Neural cell (in vitro differentiated cells): ENCODE measurements around the gene FOLR2. TPM values are rescaled to one million over a fixed set of nuclear protein-coding genes. Genes with fewer than 3 reads are reported as not detected.

Experiments used
- H2AFZ ChIP-seq: fragments of 200-600, 300-800 bp; sonication (generic), shearing (Covaris generic); 2 replicates; pipeline ENCODE4 v1.6.0; 2014; ENCODE audit warnings: low read depth, mild to moderate bottlenecking, antibody characterized with exemption, low read length, moderate library complexity
- H3F3A ChIP-seq: fragments of 200-600 bp; shearing (Covaris generic); 2 replicates; pipeline ENCODE4 v1.6.1; 2016; ENCODE audit warnings: mild to moderate bottlenecking, moderate library complexity, mixed read lengths, antibody characterized with exemption, low read length; ENCODE audit not compliant: insufficient read depth, poor library complexity, severe bottlenecking
- H3K27ac ChIP-seq: fragments of 200-600, 300-800 bp; sonication (generic), shearing (Covaris generic); 2 replicates; pipeline ENCODE4 v1.5.1; 2014; ENCODE audit warnings: mild to moderate bottlenecking, low read length, moderate library complexity
- H3K27me3 ChIP-seq: fragments of 300-800, 200-600 bp; sonication (generic), shearing (Covaris generic); 2 replicates; pipeline ENCODE4 v1.6.0; 2014; ENCODE audit warnings: mild to moderate bottlenecking, low read depth, low read length, moderate library complexity; ENCODE audit not compliant: insufficient read depth
- H3K36me3 ChIP-seq: fragments of 300-800, 200-600 bp; sonication (generic), shearing (Covaris generic); 2 replicates; pipeline ENCODE4 v1.5.1; 2014; ENCODE audit warnings: mild to moderate bottlenecking, antibody characterized with exemption, low read length, moderate library complexity; ENCODE audit not compliant: insufficient read depth
- H3K4me2 ChIP-seq: fragments of 300-800, 200-600 bp; sonication (generic), shearing (Covaris generic); 2 replicates; pipeline ENCODE4 v1.6.0; 2014; ENCODE audit warnings: mild to moderate bottlenecking, low read length
- H3K4me3 ChIP-seq: fragments of 300-800, 200-600 bp; sonication (generic), shearing (Covaris generic); 2 replicates; pipeline ENCODE4 v1.5.1; 2014; ENCODE audit warnings: mild to moderate bottlenecking, low read length, moderate library complexity
- H3K79me2 ChIP-seq: fragments of 200-600 bp; shearing (Covaris generic); replicated peaks from 2 replicates; pipeline ENCODE4 v1.6.0; 2014; ENCODE audit warnings: mild to moderate bottlenecking, low read length, moderate library complexity; ENCODE audit not compliant: insufficient read depth
- H3K9ac ChIP-seq: fragments of 300-800, 200-600 bp; sonication (generic), shearing (Covaris generic); 2 replicates; pipeline ENCODE4 v1.6.1; 2016; ENCODE audit warnings: mild to moderate bottlenecking, low read length, mixed read lengths
- H3K9me2 ChIP-seq: fragments of 200-600 bp; shearing (Covaris generic); 2 replicates; pipeline ENCODE4 v1.6.1; 2016; ENCODE audit warnings: mild to moderate bottlenecking, low read length, mixed read lengths; ENCODE audit not compliant: insufficient read depth
- H3K9me3 ChIP-seq: fragments of 200-600, 300-800 bp; sonication (generic), shearing (Covaris generic); 2 replicates; pipeline ENCODE4 v1.6.1; 2016; ENCODE audit warnings: mild to moderate bottlenecking, mixed run types, low read length, moderate library complexity, mixed read lengths
- H4K20me1 ChIP-seq: fragments of 200-600 bp; shearing (Covaris generic); 2 replicates; pipeline ENCODE4 v1.6.1; 2016; ENCODE audit warnings: mild to moderate bottlenecking, mixed run types; ENCODE audit not compliant: insufficient read depth
- CTCF ChIP-seq: fragments of 450-650 bp; IDR thresholded peaks from 2 replicates; pipeline ENCODE4 v1.5.1; 2014; ENCODE audit warnings: antibody characterized with exemption, mild to moderate bottlenecking, moderate library complexity; ENCODE audit not compliant: poor library complexity, severe bottlenecking
- EP300 ChIP-seq: fragments of 450-650 bp; conservative IDR thresholded peaks from 2 replicates; pipeline ENCODE4 v1.6.1; 2014; ENCODE audit warnings: antibody characterized with exemption, mild to moderate bottlenecking, moderate library complexity; ENCODE audit not compliant: poor library complexity, severe bottlenecking
- EZH2 ChIP-seq: fragments of 200-600, 300-800 bp; shearing (Covaris generic), sonication (generic); IDR thresholded peaks from 2 replicates; pipeline ENCODE4 v1.6.1; 2014; ENCODE audit warnings: antibody characterized with exemption, low read length, borderline replicate concordance, mild to moderate bottlenecking; ENCODE audit not compliant: insufficient read depth, poor library complexity, severe bottlenecking
- MXI1 ChIP-seq: fragments of 450-650 bp; conservative IDR thresholded peaks from 2 replicates; pipeline ENCODE4 v1.6.1; 2014; ENCODE audit warnings: antibody characterized with exemption, mild to moderate bottlenecking; ENCODE audit not compliant: poor library complexity, severe bottlenecking
- POLR2AphosphoS5 ChIP-seq: IDR thresholded peaks from 2 replicates; pipeline ENCODE4 v1.6.1; 2012
- RAD21 ChIP-seq: fragments of 450-650 bp; conservative IDR thresholded peaks from 2 replicates; pipeline ENCODE4 v1.6.1; 2014; ENCODE audit warnings: antibody characterized with exemption, mild to moderate bottlenecking, moderate library complexity
- REST ChIP-seq: IDR thresholded peaks from 2 replicates; pipeline ENCODE4 v1.6.1; 2012; ENCODE audit warnings: borderline replicate concordance
- SMC3 ChIP-seq: fragments of 450-650 bp; conservative IDR thresholded peaks from 2 replicates; pipeline ENCODE4 v1.6.1; 2014; ENCODE audit warnings: antibody characterized with exemption, mild to moderate bottlenecking, moderate library complexity; ENCODE audit not compliant: poor library complexity
- TAF1 ChIP-seq: IDR thresholded peaks from 2 replicates; pipeline ENCODE4 v1.6.1; 2012; ENCODE audit warnings: low read depth
- polyA plus RNA-seq: library from polyadenylated mRNA; depleted of rRNA; stranded (reverse); fragments of >200 nt; gene quantifications from 2 replicates; pipeline ENCODE4 v1.2.3, GENCODE V29; 2014

FOLR2 gene
- polyA plus RNA-seq, 1 donor from 2014 or later: not detected

GRCh38 chr11:72244060-72244360 is 27.4 kb downstream of the FOLR2 start, which contains the start of gene PHOX2A:
PHOX2A (minus strand) TSS chr11:72244176; CDS start chr11:72244004, 172 bp downstream.
- no peak within 1 kb of the TSS for H3K9ac ChIP-seq

GRCh38 chr11:72244361-72245262 is 28.0 kb downstream of the FOLR2 start:
- Histone ChIP-seq H3K4me2 (no peak overlapping the region), H3K4me3 (peak overlapping the region; percentile 49), H3K9ac (no peak overlapping the region)

More at GRCh38 chr11:72244060-72244360, 27.4 kb downstream of the FOLR2 start, which contains the start of gene PHOX2A:
- peaks cover 4% of the 10 kb centered on the region for H3K9me3 ChIP-seq
- H3K27ac ChIP-seq: no peak within 1 kb of the TSS
- no peak for TF ChIP-seq POLR2AphosphoS5
- TF ChIP-seq SMC3: no peak
- TF ChIP-seq EZH2: no peak
- no peak for TF ChIP-seq EP300
- TF ChIP-seq CTCF: no peak
- no peak for TF ChIP-seq MXI1
- no peak for TF ChIP-seq RAD21
- no peaks in the 10 kb centered on the region for H4K20me1 ChIP-seq
- H3K4me3 ChIP-seq: peak within 1 kb of the TSS; percentile 49
- H3F3A ChIP-seq: no peaks in the 10 kb centered on the region
- no peaks in the 10 kb centered on the region for H3K9me2 ChIP-seq
- H2AFZ ChIP-seq: no peak within 1 kb of the TSS
- H3K27me3 ChIP-seq: peaks cover 87% of the 10 kb centered on the region
- H3K79me2 ChIP-seq: no peaks in the 10 kb centered on the region
- H3K4me2 ChIP-seq: no peak within 1 kb of the TSS
- H3K36me3 ChIP-seq: no peaks in the 10 kb centered on the region

More at GRCh38 chr11:72244361-72245262, 28.0 kb downstream of the FOLR2 start:
- no peaks in the 10 kb centered on the region for H3K9me2 ChIP-seq
- H3K27me3 ChIP-seq: peaks cover 81% of the 10 kb centered on the region
- TF ChIP-seq REST (no peak), POLR2AphosphoS5 (no peak), RAD21 (no peak), CTCF (no peak), EZH2 (peak; percentile 83), TAF1 (no peak), SMC3 (no peak), MXI1 (no peak)
- H3K36me3 ChIP-seq: no peaks in the 10 kb centered on the region
- no peak overlapping the region for H3K27ac ChIP-seq
- H3F3A ChIP-seq: no peaks in the 10 kb centered on the region
- no peaks in the 10 kb centered on the region for H4K20me1 ChIP-seq
- no peaks in the 10 kb centered on the region for H3K79me2 ChIP-seq
- H2AFZ ChIP-seq: no peak overlapping the region
- H3K9me3 ChIP-seq: peaks cover 4% of the 10 kb centered on the region
